ENCODE data around the gene MRFAP1L1.

DNA sequence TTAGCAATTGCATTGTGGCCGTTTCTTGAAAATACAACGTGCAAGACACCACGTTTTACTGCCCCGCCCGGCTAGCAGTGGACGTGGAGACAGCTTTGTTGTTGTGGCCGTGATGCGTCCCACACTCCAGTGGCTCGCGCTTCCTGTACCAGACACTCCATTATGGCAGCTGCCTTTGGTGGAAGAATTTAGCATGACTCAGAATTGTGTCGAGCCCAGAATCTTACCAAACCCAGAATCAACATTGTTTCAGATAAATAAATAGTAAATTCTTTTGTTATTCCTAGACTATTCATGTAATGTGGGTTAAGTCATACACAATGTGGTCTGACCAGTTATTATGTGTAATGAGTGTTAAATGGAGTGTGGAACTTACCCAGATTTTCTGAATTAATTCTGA is 41.3 kb downstream of the MRFAP1L1 start:
- TF ChIP-seq, protein P1, sequence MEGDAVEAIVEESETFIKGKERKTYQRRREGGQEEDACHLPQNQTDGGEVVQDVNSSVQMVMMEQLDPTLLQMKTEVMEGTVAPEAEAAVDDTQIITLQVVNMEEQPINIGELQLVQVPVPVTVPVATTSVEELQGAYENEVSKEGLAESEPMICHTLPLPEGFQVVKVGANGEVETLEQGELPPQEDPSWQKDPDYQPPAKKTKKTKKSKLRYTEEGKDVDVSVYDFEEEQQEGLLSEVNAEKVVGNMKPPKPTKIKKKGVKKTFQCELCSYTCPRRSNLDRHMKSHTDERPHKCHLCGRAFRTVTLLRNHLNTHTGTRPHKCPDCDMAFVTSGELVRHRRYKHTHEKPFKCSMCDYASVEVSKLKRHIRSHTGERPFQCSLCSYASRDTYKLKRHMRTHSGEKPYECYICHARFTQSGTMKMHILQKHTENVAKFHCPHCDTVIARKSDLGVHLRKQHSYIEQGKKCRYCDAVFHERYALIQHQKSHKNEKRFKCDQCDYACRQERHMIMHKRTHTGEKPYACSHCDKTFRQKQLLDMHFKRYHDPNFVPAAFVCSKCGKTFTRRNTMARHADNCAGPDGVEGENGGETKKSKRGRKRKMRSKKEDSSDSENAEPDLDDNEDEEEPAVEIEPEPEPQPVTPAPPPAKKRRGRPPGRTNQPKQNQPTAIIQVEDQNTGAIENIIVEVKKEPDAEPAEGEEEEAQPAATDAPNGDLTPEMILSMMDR (IDR thresholded peaks at IDR 0.05 in 8 of 11, conservative IDR thresholded peaks at IDR 0.05 in 3 of 11) = no peak
- TF ChIP-seq POLR2A (IDR thresholded peaks at IDR 0.05) = no peak

All from spleen (tissue), 7 donors.